ENCODE measurements around the gene NOXRED1. TPM values are rescaled to one million over a fixed set of nuclear protein-coding genes. Genes with fewer than 3 reads are reported as not detected.

The NOXRED1 gene
- polyA plus RNA-seq, 1 donor from 2014 or later: 0.19 TPM

GRCh38 chr14:77424862-77425261 lies 1.5 kb upstream of the NOXRED1 start:
- H3F3A ChIP-seq (ENCODE audit: insufficient read depth, low read length, poor library complexity, severe bottlenecking): no peaks in the 10 kb centered on the region
- H3K27me3 ChIP-seq (ENCODE audit: insufficient read depth, low read depth, low read length): no peaks in the 10 kb centered on the region
- no peak overlapping the region for H3K4me3 ChIP-seq (ENCODE audit: low read length)
- no peak overlapping the region for H2AFZ ChIP-seq (ENCODE audit: low read depth, low read length)
- no peak overlapping the region for H3K27ac ChIP-seq (ENCODE audit: low read length)
- no peak overlapping the region for H3K4me2 ChIP-seq (ENCODE audit: low read length)
- H3K36me3 ChIP-seq (ENCODE audit: insufficient read depth, low read length): peaks cover 19% of the 10 kb centered on the region
- H3K9me2 ChIP-seq (ENCODE audit: insufficient read depth, low read length): no peaks in the 10 kb centered on the region
- no peaks in the 10 kb centered on the region for H3K79me2 ChIP-seq (replicated peaks; ENCODE audit: insufficient read depth, low read length)
- H3K9ac ChIP-seq (ENCODE audit: low read length): no peak overlapping the region
- H4K20me1 ChIP-seq (ENCODE audit: insufficient read depth): no peaks in the 10 kb centered on the region
- no peaks in the 10 kb centered on the region for H3K9me3 ChIP-seq (ENCODE audit: low read length)
- TF ChIP-seq EP300 (conservative IDR thresholded peaks at IDR 0.05; ENCODE audit: poor library complexity, severe bottlenecking) (no peak), POLR2AphosphoS5 (IDR thresholded peaks at IDR 0.05) (no peak), EZH2 (IDR thresholded peaks at IDR 0.05; ENCODE audit: borderline replicate concordance, insufficient read depth, low read length, poor library complexity, severe bottlenecking) (no peak), RAD21 (conservative IDR thresholded peaks at IDR 0.05) (no peak), TAF1 (IDR thresholded peaks at IDR 0.05; ENCODE audit: low read depth) (no peak), SMC3 (conservative IDR thresholded peaks at IDR 0.05; ENCODE audit: poor library complexity) (no peak), MXI1 (conservative IDR thresholded peaks at IDR 0.05; ENCODE audit: poor library complexity, severe bottlenecking) (no peak)
- TF ChIP-seq, protein P1, sequence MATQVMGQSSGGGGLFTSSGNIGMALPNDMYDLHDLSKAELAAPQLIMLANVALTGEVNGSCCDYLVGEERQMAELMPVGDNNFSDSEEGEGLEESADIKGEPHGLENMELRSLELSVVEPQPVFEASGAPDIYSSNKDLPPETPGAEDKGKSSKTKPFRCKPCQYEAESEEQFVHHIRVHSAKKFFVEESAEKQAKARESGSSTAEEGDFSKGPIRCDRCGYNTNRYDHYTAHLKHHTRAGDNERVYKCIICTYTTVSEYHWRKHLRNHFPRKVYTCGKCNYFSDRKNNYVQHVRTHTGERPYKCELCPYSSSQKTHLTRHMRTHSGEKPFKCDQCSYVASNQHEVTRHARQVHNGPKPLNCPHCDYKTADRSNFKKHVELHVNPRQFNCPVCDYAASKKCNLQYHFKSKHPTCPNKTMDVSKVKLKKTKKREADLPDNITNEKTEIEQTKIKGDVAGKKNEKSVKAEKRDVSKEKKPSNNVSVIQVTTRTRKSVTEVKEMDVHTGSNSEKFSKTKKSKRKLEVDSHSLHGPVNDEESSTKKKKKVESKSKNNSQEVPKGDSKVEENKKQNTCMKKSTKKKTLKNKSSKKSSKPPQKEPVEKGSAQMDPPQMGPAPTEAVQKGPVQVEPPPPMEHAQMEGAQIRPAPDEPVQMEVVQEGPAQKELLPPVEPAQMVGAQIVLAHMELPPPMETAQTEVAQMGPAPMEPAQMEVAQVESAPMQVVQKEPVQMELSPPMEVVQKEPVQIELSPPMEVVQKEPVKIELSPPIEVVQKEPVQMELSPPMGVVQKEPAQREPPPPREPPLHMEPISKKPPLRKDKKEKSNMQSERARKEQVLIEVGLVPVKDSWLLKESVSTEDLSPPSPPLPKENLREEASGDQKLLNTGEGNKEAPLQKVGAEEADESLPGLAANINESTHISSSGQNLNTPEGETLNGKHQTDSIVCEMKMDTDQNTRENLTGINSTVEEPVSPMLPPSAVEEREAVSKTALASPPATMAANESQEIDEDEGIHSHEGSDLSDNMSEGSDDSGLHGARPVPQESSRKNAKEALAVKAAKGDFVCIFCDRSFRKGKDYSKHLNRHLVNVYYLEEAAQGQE (IDR thresholded peaks at IDR 0.05; ENCODE audit: borderline replicate concordance): no peak
- TF ChIP-seq, protein P2, sequence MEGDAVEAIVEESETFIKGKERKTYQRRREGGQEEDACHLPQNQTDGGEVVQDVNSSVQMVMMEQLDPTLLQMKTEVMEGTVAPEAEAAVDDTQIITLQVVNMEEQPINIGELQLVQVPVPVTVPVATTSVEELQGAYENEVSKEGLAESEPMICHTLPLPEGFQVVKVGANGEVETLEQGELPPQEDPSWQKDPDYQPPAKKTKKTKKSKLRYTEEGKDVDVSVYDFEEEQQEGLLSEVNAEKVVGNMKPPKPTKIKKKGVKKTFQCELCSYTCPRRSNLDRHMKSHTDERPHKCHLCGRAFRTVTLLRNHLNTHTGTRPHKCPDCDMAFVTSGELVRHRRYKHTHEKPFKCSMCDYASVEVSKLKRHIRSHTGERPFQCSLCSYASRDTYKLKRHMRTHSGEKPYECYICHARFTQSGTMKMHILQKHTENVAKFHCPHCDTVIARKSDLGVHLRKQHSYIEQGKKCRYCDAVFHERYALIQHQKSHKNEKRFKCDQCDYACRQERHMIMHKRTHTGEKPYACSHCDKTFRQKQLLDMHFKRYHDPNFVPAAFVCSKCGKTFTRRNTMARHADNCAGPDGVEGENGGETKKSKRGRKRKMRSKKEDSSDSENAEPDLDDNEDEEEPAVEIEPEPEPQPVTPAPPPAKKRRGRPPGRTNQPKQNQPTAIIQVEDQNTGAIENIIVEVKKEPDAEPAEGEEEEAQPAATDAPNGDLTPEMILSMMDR (IDR thresholded peaks at IDR 0.05; ENCODE audit: poor library complexity, severe bottlenecking): no peak

DNA sequence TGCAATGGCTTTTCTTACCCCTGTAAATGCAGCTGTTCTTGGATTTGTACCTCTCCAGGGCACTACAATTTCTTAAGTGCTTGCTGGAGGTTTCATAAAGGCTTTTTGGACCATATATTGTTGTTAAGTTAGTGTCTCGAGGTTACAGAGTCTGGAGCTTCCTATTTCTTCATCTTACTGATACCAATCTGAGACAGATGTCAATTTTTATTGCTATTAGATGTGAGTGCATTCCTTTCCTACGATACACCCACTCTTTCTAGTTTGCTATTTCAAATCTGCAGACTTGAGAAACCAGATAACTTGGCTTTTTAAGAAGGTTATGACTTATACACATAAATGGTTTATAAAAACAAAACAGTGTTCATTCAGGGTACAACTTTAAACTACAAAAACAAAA lies 2.1 kb downstream of the NOXRED1 start:
- no peaks in the 10 kb centered on the region for H3K9me3 ChIP-seq (ENCODE audit: low read length)
- peaks cover 5% of the 10 kb centered on the region for H3K36me3 ChIP-seq (ENCODE audit: insufficient read depth, low read length)
- no peak overlapping the region for H2AFZ ChIP-seq (ENCODE audit: low read depth, low read length)
- H4K20me1 ChIP-seq (ENCODE audit: insufficient read depth): no peaks in the 10 kb centered on the region
- no peaks in the 10 kb centered on the region for H3K9me2 ChIP-seq (ENCODE audit: insufficient read depth, low read length)
- TF ChIP-seq, protein P1 (IDR thresholded peaks at IDR 0.05; ENCODE audit: borderline replicate concordance): no peak
- TF ChIP-seq EZH2 (IDR thresholded peaks at IDR 0.05; ENCODE audit: borderline replicate concordance, insufficient read depth, low read length, poor library complexity, severe bottlenecking) (no peak), RAD21 (conservative IDR thresholded peaks at IDR 0.05) (no peak), SMC3 (conservative IDR thresholded peaks at IDR 0.05; ENCODE audit: poor library complexity) (no peak), POLR2AphosphoS5 (IDR thresholded peaks at IDR 0.05) (no peak), EP300 (conservative IDR thresholded peaks at IDR 0.05; ENCODE audit: poor library complexity, severe bottlenecking) (no peak), TAF1 (IDR thresholded peaks at IDR 0.05; ENCODE audit: low read depth) (no peak), MXI1 (conservative IDR thresholded peaks at IDR 0.05; ENCODE audit: poor library complexity, severe bottlenecking) (no peak)
- TF ChIP-seq, protein P2 (IDR thresholded peaks at IDR 0.05; ENCODE audit: poor library complexity, severe bottlenecking): no peak
- no peak overlapping the region for H3K4me3 ChIP-seq (ENCODE audit: low read length)
- H3K4me2 ChIP-seq (ENCODE audit: low read length): no peak overlapping the region
- H3K27ac ChIP-seq (ENCODE audit: low read length): no peak overlapping the region
- no peaks in the 10 kb centered on the region for H3K27me3 ChIP-seq (ENCODE audit: insufficient read depth, low read depth, low read length)
- H3F3A ChIP-seq (ENCODE audit: insufficient read depth, low read length, poor library complexity, severe bottlenecking): no peaks in the 10 kb centered on the region
- H3K9ac ChIP-seq (ENCODE audit: low read length): no peak overlapping the region
- no peaks in the 10 kb centered on the region for H3K79me2 ChIP-seq (replicated peaks; ENCODE audit: insufficient read depth, low read length)

Data from neural cell (in vitro differentiated cells).